HG03175 (cell line): ENCODE measurements around the gene IQCC.

ENCODE experiments used
- ATAC-seq: cut with Tn5 transposase; IDR thresholded peaks from one replicate; pipeline ENCODE4 v1.9.1; 2021; ENCODE audit warnings: mild to moderate bottlenecking, moderate library complexity; ENCODE audit not compliant: unreplicated experiment

The IQCC gene

DNA sequence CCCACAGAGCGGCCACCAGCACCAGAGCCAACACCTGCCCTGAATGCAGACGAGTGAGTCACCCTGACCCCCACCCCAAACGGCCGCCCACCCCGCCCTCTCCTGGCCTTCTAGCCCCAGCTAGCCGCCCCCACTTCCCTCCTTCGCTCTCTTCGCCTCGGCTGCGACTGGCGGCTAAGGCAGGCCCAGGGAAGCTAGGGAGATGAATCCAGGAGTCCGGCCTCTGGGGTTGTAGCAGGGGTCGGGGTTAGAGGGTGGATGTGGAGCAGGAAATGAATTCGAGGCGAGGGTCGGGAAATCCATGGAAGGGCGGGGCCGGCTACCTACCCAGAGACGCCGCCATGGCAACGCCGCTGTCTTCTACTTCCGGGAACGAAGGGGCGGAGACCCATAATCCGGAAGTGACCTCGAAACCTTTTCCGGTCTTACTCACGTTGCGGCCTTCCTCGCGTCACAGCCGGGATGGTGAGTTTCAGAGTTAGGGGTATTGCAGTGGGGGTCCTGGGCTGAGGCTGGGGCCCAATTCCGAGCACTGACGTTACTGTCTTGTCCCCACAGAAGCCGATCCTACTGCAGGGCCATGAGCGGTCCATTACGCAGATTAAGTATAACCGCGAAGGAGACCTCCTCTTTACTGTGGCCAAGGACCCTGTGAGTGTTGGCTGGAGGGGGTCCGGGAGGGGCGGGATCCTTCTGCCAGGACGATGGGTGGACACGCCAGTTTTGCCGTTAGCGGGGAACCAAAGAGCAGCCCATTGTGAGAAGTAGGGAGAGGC is 16.7 kb downstream of the IQCC start, which contains the start of the genes EIF3I and TMEM234:
TSS of gene EIF3I (plus strand) at position 428 of the 776 bp plus-strand sequence. CDS start at position 463, 35 bp downstream.
TSS of gene TMEM234 (minus strand) at position 374 of the 776 bp plus-strand sequence. CDS start at position 343, 31 bp downstream.
- ATAC-seq = peak; percentile 98

DNA sequence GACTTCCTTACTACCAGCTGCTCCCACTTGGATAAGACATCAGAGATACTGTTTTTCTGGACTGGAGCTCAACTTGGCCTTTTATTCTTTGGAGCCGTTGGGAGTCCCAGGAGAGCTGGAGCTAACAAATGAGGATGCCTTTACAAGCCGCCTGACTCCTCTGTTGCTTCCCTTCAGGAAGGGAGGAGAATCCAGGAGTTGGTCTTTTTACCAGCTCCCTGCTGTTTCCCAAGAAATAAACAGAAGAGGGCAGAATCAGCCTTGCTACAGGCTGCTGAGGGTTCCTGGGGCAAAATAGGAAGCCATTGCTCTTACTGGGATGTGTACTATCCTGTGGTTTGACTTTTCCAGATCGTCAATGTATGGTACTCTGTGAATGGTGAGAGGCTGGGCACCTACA is 18.2 kb downstream of the IQCC start:
- ATAC-seq = no peak

DNA sequence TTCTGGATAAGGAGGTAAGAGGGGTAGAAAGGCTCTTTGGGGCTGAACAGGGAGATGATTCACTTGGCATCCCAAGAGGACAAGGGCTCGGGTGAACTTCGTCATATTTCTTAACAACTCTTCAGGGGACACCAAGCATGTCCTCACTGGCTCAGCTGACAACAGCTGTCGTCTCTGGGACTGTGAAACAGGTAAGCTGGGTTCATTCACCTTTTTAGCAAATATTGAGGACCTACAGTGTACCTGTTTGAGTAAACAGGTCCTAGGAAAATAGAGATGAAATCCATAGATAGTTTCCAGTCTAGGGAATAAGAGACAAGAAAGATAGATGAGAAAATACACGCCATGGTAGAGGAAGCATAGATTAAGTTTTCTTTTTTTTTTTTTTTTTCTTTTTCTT is 18.8 kb downstream of the IQCC start:
- no peak for ATAC-seq

DNA sequence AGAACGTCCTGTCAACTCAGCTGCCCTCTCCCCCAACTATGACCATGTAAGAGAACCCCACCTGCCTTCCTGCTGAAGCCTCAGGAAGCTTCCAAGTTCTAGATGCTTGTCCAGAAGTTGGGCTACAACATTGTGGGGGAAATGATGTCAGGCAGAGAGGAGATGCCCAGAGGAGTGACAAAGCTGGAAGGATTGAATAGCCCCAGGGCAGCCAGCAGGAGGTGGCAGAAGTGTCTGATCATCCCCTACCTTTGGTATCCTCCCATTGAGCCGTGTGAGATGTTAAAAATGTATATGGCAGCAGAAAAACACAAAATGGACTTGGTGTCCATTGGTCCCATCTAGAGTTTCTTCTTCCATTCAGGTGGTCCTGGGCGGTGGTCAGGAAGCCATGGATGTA is 23.3 kb downstream of the IQCC start:
- ATAC-seq = no peak

DNA sequence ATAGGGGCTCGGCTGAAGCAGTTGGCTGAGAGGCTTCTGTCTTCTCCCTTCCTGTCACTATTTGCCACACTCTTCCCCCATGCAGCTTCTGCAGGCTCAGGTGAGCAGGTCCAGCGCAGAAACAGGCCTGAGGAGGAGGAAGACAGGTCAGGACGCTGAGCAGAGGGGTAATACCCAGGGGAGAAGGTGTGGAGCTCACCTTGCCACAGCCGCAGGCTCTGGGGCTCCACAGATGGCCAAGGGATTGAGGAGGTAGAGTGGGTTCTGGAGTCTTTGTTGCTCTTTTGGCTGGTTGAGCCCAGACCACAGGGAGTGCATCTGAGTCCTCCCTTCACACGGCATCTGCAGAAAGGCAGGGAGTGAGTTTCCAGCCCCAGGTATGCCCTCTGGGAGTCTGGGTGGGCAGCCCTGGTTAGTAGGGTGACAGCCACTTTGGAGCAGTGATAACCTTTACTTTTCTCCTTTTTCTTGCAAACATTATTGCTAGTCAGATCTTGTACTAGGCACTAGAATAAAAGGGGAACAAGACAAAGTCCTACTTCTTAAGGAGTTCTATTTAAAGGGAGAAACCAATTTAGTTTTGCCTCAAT is 26.5 kb downstream of the IQCC start:
- ATAC-seq = no peak

DNA sequence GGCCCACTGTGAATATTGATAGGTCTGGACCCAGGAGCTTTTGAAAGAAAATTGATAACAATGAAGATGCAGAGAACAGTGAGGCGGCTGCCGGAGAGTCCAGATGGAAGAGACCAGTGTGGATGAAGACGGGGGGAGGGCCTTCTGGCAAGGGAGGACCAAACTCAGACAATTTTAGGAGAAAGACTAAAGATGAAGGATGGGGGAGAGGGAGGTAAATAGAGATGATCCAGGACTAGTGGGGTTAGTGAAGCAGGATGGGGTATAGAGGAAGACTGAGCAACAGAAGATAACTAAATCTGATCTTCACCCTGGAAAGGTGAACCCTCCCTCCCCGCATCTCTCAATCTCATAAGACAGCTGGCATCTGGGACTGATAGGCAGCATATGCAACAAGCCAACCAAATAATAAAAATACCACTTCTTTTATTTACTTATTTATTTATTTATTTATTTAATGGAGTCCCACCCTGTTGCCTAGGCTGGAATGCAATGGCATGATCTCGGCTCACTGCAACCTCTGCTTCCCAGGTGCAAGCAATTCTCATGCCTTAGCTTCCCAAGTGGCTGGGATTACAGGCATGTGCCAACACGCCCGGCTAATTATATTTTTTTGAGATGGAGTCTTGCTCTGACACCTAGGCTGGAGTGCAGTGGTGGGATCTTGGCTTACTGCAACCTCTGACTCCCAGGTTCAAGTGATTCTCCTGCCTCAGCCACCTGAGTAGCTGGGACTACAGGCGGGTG is 27.3 kb downstream of the IQCC start:
- no peak for ATAC-seq

DNA sequence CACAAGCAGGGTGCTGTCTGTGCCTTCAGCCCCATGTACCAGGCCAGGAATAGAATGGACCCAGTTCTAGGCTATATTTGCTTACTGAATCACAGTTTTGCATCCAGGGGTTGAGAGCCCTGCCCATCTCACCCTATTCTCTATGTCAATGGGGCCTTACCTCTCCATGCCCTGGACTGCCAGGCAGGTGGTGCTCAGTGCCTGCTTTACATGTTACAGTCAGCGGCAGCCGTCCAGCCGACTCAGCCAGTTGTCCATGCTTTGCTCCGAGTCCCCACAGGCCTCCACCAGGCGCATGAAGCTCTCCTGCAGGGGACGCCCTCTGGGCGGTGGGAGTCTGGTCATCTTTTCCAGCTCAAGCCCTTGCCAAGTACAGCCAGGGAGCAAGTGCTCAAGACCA is 29.3 kb downstream of the IQCC start:
- no peak for ATAC-seq

DNA sequence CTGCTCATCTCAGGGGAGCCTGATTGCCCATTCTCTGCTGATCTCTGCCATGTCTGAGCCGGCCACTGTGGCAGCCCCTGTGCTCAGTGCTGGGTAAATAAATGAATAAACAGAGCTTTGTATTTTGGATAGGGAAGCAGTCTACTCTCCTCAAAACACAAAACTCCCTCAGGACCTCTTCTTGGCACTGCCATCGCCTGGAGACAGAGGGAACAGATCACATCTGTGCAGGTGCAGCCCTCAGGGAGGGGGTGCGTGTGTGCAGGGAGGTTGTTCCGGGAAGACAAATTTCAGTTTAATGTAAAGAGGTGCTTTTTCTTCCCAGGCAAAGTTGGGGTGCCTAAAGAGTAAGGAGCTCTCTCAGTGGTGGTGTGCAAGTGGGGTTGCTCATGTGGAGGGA is 33.9 kb downstream of the IQCC start:
- no peak for ATAC-seq

DNA sequence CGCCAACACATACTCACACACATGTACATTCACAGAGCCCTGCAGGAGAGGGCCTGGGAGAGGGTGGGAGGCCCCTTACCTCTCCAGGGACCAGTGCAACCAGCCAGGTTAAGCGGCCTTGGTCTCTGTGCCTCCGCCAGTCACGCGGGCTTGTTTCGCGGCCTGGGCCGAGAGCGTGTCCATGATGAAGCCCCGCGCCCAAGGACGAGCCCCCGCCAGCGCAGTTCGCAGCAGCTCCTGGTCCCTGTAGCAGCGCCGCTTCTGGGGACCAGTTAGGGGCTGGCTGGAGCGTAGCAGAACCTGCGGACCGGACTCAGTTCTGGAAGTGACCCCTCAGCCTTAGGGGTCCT is 34.3 kb downstream of the IQCC start:
- ATAC-seq = no peak

DNA sequence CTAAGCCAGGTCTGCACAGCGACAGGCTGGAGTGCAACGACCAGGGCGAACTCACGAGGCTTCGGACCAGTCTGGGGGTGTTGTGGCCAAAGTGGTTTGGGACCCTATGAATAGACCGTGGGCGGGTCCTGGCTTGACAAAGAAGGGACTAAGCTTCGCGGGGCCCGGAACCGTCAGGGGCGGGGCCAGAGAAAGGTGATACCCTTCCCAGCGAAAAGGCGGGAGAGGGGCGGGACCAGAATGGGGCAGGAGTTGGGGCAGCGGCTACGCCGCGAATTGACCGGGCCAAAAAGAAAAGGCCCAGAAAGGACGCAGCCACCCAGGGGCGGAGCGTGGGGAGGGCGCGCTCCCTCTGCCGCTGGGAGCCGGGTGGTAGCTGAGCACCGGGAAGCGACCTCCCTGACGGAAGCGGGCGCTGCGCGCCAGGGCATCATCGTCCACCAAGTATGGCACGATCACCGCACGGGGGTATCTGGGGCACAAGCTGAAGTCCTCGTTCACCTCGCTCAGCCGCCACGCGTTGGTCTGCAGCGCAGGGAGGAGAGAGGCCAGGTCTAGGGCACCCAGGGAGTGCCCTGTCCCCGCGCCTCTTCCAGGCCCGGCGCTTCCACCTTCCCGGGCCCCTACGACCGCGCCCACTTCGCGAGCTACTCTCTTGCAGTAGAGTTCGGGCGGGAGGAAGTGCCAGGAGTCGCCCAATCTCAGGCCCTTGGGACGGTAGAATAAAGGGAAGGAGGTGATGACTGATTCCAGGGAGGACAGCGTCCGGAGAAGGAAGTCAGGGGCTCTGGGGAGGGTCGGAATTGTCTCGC is 34.9 kb downstream of the IQCC start:
- ATAC-seq = no peak

DNA sequence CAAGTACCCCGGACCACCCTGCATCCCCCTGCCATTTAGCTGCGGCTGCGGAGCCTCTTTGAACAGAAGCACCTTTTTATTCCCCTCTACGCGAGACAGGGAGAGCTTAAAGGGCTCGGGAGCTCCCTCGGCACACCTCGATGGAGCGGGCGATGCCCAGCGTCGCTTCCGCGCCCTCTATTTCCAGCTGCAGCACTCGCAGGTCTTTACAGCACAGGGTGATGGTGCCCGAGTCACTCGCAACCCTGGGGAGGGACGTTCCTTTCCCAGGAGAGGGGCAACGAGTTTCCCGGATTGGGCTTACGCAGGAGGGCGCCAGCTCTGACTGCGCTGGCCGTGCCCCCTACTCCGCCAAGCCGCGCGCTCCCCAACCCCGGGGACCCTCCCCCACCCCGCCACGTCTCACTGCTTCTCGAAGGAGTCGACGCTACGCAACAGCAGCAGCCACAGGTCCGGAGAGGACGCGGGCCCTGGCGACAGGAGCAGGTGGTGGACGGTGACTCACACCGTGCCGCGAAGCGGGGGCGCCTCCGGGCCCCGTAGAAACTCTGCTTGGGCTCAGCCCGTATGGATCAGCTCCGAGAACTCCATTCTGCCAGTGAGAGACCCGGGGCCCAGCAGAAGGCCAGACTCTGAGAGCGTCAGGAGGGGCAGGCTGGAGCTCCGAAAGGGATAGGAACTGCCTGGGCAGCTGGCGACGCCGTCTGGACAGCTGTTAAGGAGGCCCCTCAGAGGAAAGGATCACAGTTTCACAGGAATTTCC is 35.7 kb downstream of the IQCC start:
- no peak for ATAC-seq

DNA sequence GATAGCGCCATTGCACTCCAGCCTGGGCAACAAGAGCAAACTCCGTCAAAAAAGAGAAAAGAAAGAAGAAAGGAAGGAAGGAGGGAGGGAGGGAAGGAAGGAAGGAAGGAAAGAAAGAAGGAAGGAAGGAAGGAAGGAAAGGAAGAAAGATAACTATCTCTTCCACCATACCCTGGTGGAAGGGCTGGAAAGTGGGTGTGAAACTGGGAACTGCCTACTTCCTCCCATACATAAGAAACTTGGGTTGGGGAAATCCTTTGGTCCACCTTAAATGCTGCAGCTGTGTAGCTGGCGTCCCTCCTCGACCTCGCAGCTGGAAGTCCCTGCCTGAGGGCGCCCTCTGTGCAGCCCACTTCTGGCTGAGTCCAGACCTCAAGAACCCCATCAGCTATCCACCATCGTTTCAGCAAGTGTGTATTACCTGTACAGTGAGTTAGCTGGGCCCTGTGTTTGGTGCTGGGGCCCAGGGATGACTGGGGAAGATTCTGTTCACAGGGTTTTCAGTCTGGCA is 36.9 kb downstream of the IQCC start:
- no peak for ATAC-seq

DNA sequence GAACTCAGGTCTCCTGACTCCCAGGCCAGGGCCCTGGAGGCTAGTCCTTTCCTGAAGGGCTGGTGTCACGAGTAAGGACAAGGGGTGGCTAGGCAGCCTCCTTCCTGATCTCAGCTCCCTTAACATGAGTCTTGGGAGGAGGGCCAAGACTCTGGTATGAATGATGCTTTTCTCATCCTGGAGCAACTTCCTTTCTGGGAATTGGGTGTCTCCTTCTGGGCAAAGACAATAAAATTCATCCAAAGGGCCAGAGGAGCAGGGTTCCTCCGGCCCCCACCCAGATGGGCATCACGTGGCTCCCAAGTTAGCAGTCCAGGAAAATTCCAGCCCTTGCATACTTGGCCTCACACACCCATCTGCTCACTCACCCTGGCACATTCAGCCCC is 41.4 kb downstream of the IQCC start, which contains the start of gene FAM167B:
TSS of gene FAM167B (plus strand) at position 335 of the 386 bp plus-strand sequence. CDS start 200 bp downstream, outside the sequence.
- no peak for ATAC-seq

DNA sequence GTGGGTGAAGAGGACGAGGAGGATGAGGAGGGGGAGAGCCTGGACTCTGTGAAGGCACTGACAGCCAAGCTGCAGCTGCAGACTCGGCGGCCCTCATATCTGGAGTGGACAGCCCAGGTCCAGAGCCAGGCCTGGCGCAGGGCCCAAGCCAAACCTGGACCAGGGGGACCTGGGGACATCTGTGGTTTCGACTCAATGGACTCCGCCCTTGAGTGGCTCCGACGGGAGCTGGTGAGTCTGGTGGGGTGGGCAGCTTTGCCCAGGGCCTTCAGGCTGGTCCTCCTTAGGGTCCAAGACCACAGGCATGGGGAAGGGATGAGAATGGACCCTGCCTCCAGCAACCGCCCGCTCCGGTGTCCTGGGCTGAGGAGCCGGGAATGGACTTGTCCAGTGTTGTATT is 42.0 kb downstream of the IQCC start:
- no peak for ATAC-seq

DNA sequence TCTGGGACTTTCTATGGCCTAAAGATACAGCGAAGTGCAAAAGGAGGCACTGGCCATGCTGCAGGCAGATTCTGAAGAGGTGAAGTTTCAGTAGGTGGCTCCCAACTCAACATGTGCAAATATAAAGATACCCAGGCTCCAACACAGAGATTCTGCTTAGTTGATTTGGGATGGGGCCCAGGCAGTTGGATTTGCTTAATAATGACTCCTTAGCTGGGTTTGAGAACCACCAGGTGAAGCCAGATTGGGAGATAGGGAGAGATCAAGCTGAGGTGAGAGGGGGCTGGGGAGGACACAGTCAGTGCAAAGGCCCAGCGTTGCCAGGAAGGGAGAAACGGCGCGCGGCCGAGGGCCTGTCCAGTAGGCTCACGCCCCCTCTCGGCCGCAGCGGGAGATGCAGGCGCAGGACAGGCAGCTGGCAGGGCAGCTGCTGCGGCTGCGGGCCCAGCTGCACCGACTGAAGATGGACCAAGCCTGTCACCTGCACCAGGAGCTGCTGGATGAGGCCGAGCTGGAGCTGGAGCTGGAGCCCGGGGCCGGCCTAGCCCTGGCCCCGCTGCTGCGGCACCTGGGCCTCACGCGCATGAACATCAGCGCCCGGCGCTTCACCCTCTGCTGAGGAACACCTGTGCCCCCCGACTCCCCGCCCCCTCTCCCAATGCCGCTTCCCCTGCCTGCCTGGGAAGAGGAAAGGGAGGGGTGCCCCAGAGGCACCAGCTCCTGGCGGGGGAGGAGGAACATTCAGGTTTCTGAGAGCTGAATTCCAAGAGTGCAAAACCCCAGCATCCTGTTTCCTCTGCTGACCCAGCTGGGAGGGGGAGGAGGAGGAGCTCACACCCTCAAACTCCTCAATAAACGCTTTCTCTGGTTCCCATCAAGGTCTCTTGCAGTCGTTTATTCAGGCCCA is 42.8 kb downstream of the IQCC start:
- peak; percentile 29 for ATAC-seq

DNA sequence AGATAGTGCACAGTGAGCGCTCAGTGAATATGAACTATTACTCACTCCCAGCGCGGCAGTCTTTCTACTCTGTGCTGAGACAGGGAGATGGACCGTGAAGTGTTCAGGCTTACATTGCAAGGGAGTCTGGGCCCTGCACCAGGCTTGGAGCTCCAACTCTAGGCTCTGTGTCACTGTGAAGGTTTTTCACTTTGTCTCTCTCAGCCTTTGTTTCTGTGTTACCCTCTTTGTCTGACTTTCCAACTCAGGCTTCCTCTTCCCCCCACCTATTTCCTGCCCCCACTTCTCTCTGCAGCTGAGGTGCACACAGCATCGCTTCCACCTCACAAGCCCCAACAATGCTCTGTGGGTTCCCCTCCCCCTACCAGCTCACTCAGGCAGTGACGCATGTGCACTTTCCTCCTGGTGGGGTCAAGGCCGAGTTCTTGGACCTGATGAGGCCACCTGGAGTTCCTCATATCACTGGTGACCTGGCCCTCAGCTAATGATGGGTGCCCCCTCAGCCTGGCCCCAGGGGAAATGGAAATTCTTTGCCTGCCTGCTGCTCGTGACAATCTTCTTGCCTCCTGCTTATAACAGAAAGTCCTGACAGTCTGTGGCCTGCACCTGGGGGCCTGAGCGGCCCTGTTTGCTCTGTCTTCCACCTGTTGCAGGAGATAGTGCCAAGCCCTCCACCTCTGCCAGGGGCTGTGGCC is 44.5 kb downstream of the IQCC start:
- peak; percentile 62 for ATAC-seq

DNA sequence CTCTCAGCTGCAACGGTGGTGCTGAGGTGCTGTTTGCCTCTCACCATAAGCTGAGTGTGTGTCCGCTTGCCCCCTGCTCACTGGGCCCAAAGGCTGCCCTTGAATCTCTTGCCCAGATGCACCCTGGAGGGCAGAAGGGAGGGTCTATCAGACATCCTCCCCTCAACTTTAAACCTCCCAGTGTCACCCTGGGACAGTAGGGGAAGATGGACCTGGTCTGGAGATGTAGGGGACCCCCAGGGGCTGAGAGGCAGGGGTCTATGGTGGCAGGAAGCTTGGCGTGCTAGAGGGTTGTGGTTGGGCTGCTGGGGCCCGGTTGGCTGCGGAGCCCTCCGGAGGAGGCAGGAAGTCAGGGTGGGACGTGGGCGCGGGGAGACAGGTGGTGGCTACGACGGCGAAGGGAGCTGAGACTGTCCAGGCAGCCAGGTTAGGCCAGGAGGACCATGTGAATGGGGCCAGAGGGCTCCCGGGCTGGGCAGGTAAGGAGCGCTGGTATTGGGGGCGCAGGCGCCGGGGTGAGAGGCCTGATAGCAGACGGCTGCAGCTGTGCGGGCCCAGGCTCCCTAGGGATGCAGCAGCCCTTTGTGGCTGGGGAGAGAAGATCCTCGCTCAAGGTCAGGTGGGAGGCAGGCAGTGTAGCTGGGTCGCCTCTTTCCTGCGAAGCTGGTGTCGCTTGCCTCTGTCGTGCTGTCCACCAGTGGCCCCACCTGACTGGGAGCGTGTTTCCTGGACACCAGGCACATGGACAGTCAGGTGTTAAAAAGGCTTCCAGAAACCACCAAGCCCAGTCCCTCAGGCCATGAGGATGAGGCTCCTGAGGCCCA is 45.6 kb downstream of the IQCC start, which contains the start of gene LCK:
TSS of gene LCK (plus strand) at position 373 of the 824 bp plus-strand sequence. CDS start 23,065 bp downstream, outside the sequence.
- ATAC-seq = peak; percentile 22
